ENCODE measurements around the gene CENATAC. TPM values are rescaled to one million over a fixed set of nuclear protein-coding genes. Genes with fewer than 3 reads are reported as not detected.

CENATAC gene
- total and polyA plus RNA-seq, 4 donors: 6.0 to 33.6 (median 13.2) TPM

GRCh38 chr11:119028346-119029068 lies 30.6 kb downstream of the CENATAC start (continued):
- peak; percentile 47 for TF ChIP-seq REST (IDR thresholded peaks at IDR 0.05)
- TF ChIP-seq TAF1 (conservative IDR thresholded peaks at IDR 0.05): no peak

GRCh38 chr11:119029069-119029339 lies 31.1 kb downstream of the CENATAC start:
- H3K36me3 ChIP-seq (ENCODE audit: control insufficient read depth in 4 of 4, insufficient read depth in 3 of 4, low read depth in 1 of 4, low read length in 3 of 4): peaks cover 5 to 13% (median 7%) of the 10 kb centered on the region in 4 donors
- peak overlapping the region; percentile 73 to 87 for H3K9ac ChIP-seq (ENCODE audit: low read depth in 1 of 2, low read length in 2 of 2)
- 31% methylated on average over 1 of the region's 1 CpG for WGBS
- peak overlapping the region; percentile 92 to 97 for H3K27ac ChIP-seq (ENCODE audit: low read depth in 1 of 2, low read length in 2 of 2)
- no peaks in the 10 kb centered on the region for H3K9me3 ChIP-seq (ENCODE audit: control insufficient read depth in 4 of 4, low read length in 3 of 4)
- peak overlapping the region; percentile 71 to 86 (median 85) for H3K4me3 ChIP-seq (ENCODE audit: low read depth in 1 of 3, low read length in 3 of 3)
- peak; percentile 25 for TF ChIP-seq YY1 (IDR thresholded peaks at IDR 0.05)
- no peak for TF ChIP-seq NR2F2 (IDR thresholded peaks at IDR 0.05)
- TF ChIP-seq MAX (IDR thresholded peaks at IDR 0.05): no peak
- no peak for TF ChIP-seq RXRA (IDR thresholded peaks at IDR 0.05)
- DNase-seq (ENCODE audit: low spot score): peak; percentile 72
- no peaks in the 10 kb centered on the region for H3K27me3 ChIP-seq (ENCODE audit: control insufficient read depth in 4 of 4, insufficient read depth in 4 of 4, low read length in 3 of 4)
- H3K4me1 ChIP-seq (ENCODE audit: control insufficient read depth in 4 of 4, insufficient read depth in 4 of 4, low read length in 3 of 4): peaks cover 9 to 56% (median 40%) of the 10 kb centered on the region in 4 donors

GRCh38 chr11:119029340-119030028 lies 31.5 kb downstream of the CENATAC start:
- peak overlapping the region; percentile 71 to 86 (median 85) for H3K4me3 ChIP-seq (ENCODE audit: low read depth in 1 of 3, low read length in 3 of 3)
- H3K36me3 ChIP-seq (ENCODE audit: control insufficient read depth in 4 of 4, insufficient read depth in 3 of 4, low read depth in 1 of 4, low read length in 3 of 4): peaks cover 2 to 10% (median 4%) of the 10 kb centered on the region in 4 donors
- H3K9ac ChIP-seq (ENCODE audit: low read depth in 1 of 2, low read length in 2 of 2): peak overlapping the region; percentile 77 to 87
- 12% methylated on average over 10 of the region's 10 CpGs for WGBS
- no peaks in the 10 kb centered on the region for H3K9me3 ChIP-seq (ENCODE audit: control insufficient read depth in 4 of 4, low read length in 3 of 4)
- peak overlapping the region; percentile 92 to 97 for H3K27ac ChIP-seq (ENCODE audit: low read depth in 1 of 2, low read length in 2 of 2)
- DNase-seq (ENCODE audit: low spot score): peak; percentile 77
- no peaks in the 10 kb centered on the region for H3K27me3 ChIP-seq (ENCODE audit: control insufficient read depth in 4 of 4, insufficient read depth in 4 of 4, low read length in 3 of 4)
- H3K4me1 ChIP-seq (ENCODE audit: control insufficient read depth in 4 of 4, insufficient read depth in 4 of 4, low read length in 3 of 4): peaks cover 9 to 51% (median 35%) of the 10 kb centered on the region in 4 donors
- peak; percentile 56 to 64 for TF ChIP-seq HNF4A (conservative IDR thresholded peaks at IDR 0.05)
- peak in 1 of 2 donors; percentile 7 for TF ChIP-seq JUND (IDR thresholded peaks at IDR 0.05)
- TF ChIP-seq MAX (IDR thresholded peaks at IDR 0.05): peak; percentile 26
- TF ChIP-seq ATF3 (IDR thresholded peaks at IDR 0.05): no peak
- peak; percentile 27 to 49 for TF ChIP-seq RAD21 (IDR thresholded peaks at IDR 0.05)
- peak; percentile 67 for TF ChIP-seq REST (IDR thresholded peaks at IDR 0.05)
- peak; percentile 12 for TF ChIP-seq FOXA1 (IDR thresholded peaks at IDR 0.05)
- no peak for TF ChIP-seq HNF4G (IDR thresholded peaks at IDR 0.05)
- TF ChIP-seq YY1 (IDR thresholded peaks at IDR 0.05): peak; percentile 83
- TF ChIP-seq ZBTB33 (IDR thresholded peaks at IDR 0.05): peak; percentile 17
- no peak for TF ChIP-seq FOXA2 (IDR thresholded peaks at IDR 0.05)
- peak in 1 of 2 donors; percentile 39 for TF ChIP-seq GABPA (IDR thresholded peaks at IDR 0.05 in 1 of 2, conservative IDR thresholded peaks at IDR 0.05 in 1 of 2)
- TF ChIP-seq CTCF (IDR thresholded peaks at IDR 0.05; ENCODE audit: low read depth, low read length, missing input control): no peak
- no peak for TF ChIP-seq EGR1 (IDR thresholded peaks at IDR 0.05; ENCODE audit: low read depth in 2 of 2)

Data from liver (tissue), 9 donors.